ENCODE data around the gene TNMD.

Gene TNMD

DNA sequence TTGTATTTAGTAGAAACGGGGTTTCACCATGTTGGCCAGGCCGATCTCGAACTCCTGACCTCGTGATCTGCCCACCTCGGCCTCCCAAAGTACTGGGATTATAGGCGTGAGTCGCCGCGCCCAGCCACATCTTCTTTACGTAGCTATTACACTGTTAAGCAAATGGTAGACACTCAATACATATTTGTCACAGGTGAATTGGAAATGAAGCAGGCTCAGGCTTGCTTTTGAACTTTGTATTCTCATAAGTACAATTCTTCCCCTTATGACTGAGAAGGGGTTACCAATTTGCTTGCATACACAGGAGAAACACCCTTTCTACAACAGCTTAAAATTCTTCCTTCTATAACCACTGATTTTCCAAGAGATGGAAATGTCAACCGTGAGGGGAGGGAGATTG, 58.5 kb downstream of the TNMD start:
- no peak for TF ChIP-seq CTCF (IDR thresholded peaks at IDR 0.05)
- Histone ChIP-seq H3K27ac (peak overlapping the region in 1 of 2 donors; percentile 33), H3K4me3 (no peak overlapping the region)
- DNase-seq (ENCODE audit: low spot score) = no peak

- H3K27ac ChIP-seq = peak within 1 kb of the TSS; percentile 32 to 80
- DNase-seq (ENCODE audit: low spot score) = no peak
- TF ChIP-seq CTCF (IDR thresholded peaks at IDR 0.05) = no peak
- H3K4me3 ChIP-seq = peak within 1 kb of the TSS; percentile 64
These were observed 59.5 kb downstream of the TNMD start, which contains the start of gene SRPX2 for GRCh38 chrX:100643956-100644860. Gene SRPX2 (plus strand): TSS chrX:100644199. CDS start chrX:100646323, 2,124 bp downstream.

DNA sequence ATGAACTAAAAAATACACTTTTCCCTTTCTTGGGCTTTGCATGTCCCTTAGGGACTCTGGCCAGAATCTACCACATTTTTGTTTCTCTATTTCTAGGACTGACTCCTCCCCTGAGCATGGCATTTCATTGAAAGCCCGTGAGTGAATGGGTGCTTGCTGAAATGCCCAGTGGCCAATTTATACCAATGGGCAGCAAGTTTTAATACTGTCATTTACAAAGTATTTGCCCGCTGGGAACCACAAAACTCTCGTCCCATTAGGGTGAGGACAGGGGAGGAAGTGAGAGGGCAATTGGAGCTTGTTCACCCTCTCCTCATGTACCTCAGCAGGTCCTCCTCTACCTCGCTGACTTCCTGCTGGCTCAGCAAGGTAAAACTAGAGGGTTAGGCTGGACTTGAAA, 60.4 kb downstream of the TNMD start:
- Histone ChIP-seq H3K4me3 (peak overlapping the region; percentile 64), H3K27ac (peak overlapping the region; percentile 32 to 80)
- TF ChIP-seq CTCF (IDR thresholded peaks at IDR 0.05) = no peak
- no peak for DNase-seq (ENCODE audit: low spot score)

- no peak for DNase-seq (ENCODE audit: low spot score)
- Histone ChIP-seq H3K4me3 (peak overlapping the region; percentile 31), H3K27ac (peak overlapping the region in 1 of 2 donors; percentile 82)
- TF ChIP-seq CTCF (IDR thresholded peaks at IDR 0.05) = no peak
These were observed 62.4 kb downstream of the TNMD start for GRCh38 chrX:100647095-100647494.

DNA sequence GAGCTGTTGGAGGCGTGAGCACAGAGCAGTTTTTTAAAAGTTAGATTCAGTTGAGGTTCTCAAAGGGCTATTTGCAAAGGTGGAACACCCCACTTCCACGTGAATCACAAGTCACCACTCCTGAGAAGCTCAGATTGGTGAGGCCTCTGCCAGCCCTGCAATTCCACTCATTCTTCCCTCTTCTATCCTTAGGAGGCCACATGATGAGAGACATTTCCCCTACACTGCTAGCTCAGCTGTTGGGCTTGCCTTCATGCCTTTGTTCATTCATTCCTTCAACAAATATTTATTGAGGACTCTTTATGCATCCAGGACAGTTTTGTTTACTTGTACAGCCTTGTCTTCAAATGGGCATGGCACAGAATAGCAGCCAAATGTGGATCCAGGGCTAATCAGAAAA, 63.0 kb downstream of the TNMD start:
- peak overlapping the region; percentile 15 for H3K4me3 ChIP-seq
- DNase-seq (ENCODE audit: low spot score) = no peak
- H3K27ac ChIP-seq = peak overlapping the region in 1 of 2 donors; percentile 82
- TF ChIP-seq CTCF (IDR thresholded peaks at IDR 0.05) = no peak

DNA sequence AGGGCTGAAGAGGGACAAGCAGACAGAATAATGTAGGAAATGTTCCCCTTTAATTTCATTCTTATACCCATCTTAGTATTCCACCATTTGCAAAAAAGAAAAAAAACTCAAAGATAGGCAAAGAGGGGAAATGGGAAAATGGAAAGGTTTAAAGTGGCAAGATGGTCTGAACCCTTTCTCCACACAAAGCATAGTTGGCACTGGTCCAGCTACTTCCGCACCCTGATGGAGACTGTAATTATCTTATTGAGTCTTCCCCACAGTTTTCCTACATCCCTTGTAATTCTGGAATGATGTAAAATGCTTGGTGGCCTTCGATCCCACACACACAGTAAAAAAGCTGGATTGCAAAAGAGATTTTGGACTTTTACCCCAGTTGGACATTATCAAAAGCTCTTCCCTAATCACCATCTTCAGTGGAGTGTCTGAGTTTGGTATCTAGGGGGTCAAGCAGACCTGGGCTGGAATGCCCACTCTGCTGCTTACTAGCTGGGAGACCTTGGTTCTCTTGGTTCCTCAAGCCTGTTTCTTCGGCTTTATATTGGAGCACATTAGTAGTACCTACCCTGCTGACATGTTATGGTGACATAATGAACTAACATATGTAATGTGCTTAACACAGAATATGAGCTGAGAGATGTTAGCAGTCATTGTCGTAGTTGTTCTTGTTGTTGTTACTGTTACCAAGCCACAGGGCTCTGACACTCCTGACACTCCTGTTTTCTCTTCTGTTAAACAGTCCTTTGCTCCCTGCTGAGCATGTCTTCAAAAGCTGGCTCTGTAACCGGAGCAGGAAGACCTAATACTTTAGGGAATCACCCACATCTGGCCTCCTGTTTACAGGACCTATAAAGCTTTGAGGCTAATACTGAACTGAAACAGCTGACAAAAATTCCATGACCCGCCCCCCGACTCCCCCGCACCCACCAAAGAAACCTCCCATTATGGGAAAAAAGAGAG, 64.0 kb downstream of the TNMD start:
- Histone ChIP-seq H3K4me3 (peak overlapping the region; percentile 15), H3K27ac (peak overlapping the region in 1 of 2 donors; percentile 82)
- no peak for DNase-seq (ENCODE audit: low spot score)
- no peak for TF ChIP-seq CTCF (IDR thresholded peaks at IDR 0.05)
